Stomach (tissue), 4 donors: ENCODE results near the gene KATNIP.

Experiments
- EP300 ChIP-seq: sonication (generic); formaldehyde crosslinking; IDR thresholded peaks from one replicate; pipeline ENCODE4 v1.6.1; 2017; ENCODE audit warnings: antibody characterized with exemption
- POLR2A ChIP-seq, 4 donors: fragments of 450-650 bp; IDR thresholded peaks; one replicate each; pipeline ENCODE4 v1.6.1; 2016; ENCODE audit warnings: antibody characterized with exemption in 4 of 4, control low read depth in 2 of 4, mild to moderate bottlenecking in 1 of 4, moderate library complexity in 1 of 4
- POLR2AphosphoS5 ChIP-seq, 3 donors: sonication (generic); formaldehyde crosslinking; IDR thresholded peaks; one replicate each; pipeline ENCODE4 v1.6.1; 2016; ENCODE audit warnings: antibody characterized with exemption in 3 of 3
- TF ChIP-seq, protein P1 (sequence below), 7 experiments: fragments of 450-650 bp in 4 of 7; fragments of 200-600 bp in 3 of 7; sonication (generic) in 3 of 7; IDR thresholded peaks; one replicate each; pipeline ENCODE4 v1.5.1; 2016 to 2019; ENCODE audit warnings: antibody characterized with exemption in 7 of 7, control low read depth in 2 of 7, mild to moderate bottlenecking in 1 of 7

DNA sequence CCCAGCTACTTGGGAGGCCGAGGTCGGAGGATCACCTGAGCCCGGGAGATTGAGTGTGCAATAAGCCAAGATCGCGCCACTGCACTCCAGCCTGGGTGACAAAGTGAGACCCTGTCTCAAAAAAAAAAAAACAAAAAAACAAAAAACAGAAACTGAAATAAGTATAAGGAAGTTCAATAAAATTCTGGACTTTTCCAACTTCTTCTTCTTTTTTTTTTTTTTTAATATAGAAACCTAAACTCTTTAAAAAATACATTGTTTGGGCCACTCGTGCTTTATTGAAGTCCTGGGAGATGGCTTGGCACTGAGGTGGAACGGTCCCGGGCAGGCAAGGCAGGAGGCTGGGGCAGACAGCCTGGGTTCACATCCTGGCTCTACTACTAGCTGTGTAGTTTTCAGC, 36.8 kb downstream of the KATNIP start:
- TF ChIP-seq, protein P1, sequence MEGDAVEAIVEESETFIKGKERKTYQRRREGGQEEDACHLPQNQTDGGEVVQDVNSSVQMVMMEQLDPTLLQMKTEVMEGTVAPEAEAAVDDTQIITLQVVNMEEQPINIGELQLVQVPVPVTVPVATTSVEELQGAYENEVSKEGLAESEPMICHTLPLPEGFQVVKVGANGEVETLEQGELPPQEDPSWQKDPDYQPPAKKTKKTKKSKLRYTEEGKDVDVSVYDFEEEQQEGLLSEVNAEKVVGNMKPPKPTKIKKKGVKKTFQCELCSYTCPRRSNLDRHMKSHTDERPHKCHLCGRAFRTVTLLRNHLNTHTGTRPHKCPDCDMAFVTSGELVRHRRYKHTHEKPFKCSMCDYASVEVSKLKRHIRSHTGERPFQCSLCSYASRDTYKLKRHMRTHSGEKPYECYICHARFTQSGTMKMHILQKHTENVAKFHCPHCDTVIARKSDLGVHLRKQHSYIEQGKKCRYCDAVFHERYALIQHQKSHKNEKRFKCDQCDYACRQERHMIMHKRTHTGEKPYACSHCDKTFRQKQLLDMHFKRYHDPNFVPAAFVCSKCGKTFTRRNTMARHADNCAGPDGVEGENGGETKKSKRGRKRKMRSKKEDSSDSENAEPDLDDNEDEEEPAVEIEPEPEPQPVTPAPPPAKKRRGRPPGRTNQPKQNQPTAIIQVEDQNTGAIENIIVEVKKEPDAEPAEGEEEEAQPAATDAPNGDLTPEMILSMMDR (IDR thresholded peaks at IDR 0.05), result no peak
- TF ChIP-seq EP300 (no peak), POLR2A (IDR thresholded peaks at IDR 0.05) (no peak), POLR2AphosphoS5 (IDR thresholded peaks at IDR 0.05) (no peak)
